ENCODE measurements around the gene ATP2C2.

GRCh38 chr16:84332975-84333684 is 35.2 kb upstream of the ATP2C2 start:
- TF ChIP-seq POLR2A (IDR thresholded peaks at IDR 0.05) (no peak), CTCF (IDR thresholded peaks at IDR 0.05) (no peak), EP300 (IDR thresholded peaks at IDR 0.05) (peak in 1 of 4 donors; percentile 29), POLR2AphosphoS5 (IDR thresholded peaks at IDR 0.05) (peak in 1 of 2 donors; percentile 52)
